Loucy (cell line): ENCODE measurements around the gene MAN1C1.

Source experiments
- EZH2phosphoT487 ChIP-seq: fragments of 200-600 bp; IDR thresholded peaks from 2 replicates; pipeline ENCODE4 v1.6.1; 2018; ENCODE audit warnings: antibody characterized with exemption, mild to moderate bottlenecking, moderate library complexity, borderline replicate concordance
- TF ChIP-seq, protein P1 (sequence below): fragments of 200-600 bp; sonication (generic); conservative IDR thresholded peaks from 2 replicates; pipeline ENCODE4 v1.5.1; 2014; ENCODE audit warnings: mild to moderate bottlenecking, antibody characterized with exemption, low read length

DNA sequence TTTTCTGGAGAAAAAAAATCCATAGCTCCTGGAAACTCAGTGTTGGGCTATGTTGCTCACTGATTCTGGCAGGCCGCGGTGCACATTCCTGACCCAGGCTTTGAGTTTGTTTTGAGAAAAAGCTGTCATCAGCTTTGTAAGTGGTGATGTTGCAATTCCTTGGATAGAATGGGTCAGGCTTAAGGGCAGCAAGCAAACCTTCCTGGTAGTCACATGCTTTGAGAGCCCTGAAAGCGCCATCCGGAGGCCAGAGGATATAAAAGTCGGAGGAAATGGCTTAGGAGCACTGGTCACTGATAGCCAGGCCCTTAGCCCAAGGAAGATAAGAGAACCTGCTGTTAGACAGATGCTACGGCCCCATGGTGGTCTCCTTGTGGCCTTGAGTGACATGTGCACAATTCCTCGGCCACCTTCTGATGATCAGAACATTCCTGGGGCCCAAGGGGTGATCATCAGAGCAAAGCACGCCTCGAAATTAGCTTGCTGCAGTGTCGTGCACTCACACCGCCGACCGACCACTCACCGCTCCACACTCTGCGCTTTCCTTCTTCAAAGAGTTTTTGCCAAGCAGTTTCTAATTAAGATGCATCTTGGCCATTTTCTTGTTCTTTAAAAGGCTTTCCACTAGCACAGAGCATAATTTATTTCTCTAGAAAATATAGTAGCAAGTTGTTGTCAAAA is 78.6 kb downstream of the MAN1C1 start:
- TF ChIP-seq, protein P1, sequence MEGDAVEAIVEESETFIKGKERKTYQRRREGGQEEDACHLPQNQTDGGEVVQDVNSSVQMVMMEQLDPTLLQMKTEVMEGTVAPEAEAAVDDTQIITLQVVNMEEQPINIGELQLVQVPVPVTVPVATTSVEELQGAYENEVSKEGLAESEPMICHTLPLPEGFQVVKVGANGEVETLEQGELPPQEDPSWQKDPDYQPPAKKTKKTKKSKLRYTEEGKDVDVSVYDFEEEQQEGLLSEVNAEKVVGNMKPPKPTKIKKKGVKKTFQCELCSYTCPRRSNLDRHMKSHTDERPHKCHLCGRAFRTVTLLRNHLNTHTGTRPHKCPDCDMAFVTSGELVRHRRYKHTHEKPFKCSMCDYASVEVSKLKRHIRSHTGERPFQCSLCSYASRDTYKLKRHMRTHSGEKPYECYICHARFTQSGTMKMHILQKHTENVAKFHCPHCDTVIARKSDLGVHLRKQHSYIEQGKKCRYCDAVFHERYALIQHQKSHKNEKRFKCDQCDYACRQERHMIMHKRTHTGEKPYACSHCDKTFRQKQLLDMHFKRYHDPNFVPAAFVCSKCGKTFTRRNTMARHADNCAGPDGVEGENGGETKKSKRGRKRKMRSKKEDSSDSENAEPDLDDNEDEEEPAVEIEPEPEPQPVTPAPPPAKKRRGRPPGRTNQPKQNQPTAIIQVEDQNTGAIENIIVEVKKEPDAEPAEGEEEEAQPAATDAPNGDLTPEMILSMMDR: peak; percentile 31; the same call in 1 of the 2 replicates
- no peak for TF ChIP-seq EZH2phosphoT487
